Osteocyte (in vitro differentiated cells): ENCODE results near the gene SYCP2. TPM values are rescaled to one million over a fixed set of nuclear protein-coding genes. Genes with fewer than 3 reads are reported as not detected.
"Not testable (repeated sequence)": the region's sequence is repeated elsewhere in the genome, so short reads cannot be mapped to it uniquely, and the experiment has no call there.

Source experiments
- DNase-seq: peaks from one replicate; pipeline ENCODE4 v3.0.0; 2021; ENCODE audit warnings: mixed read lengths; ENCODE audit not compliant: unreplicated experiment; ENCODE audit errors: extremely low spot score
- H3K27ac Mint-ChIP-seq: one replicate; pipeline ENCODE4 v1.8.0; 2021; ENCODE audit warnings: mild to moderate bottlenecking, mixed read lengths; ENCODE audit not compliant: unreplicated experiment
- H3K27me3 Mint-ChIP-seq: one replicate; pipeline ENCODE4 v1.8.0; 2021; ENCODE audit warnings: mixed read lengths; ENCODE audit not compliant: unreplicated experiment
- H3K36me3 Mint-ChIP-seq: one replicate; pipeline ENCODE4 v1.8.0; 2021; ENCODE audit warnings: mixed read lengths; ENCODE audit not compliant: unreplicated experiment
- H3K4me1 Mint-ChIP-seq: one replicate; pipeline ENCODE4 v1.8.0; 2021; ENCODE audit warnings: mixed read lengths; ENCODE audit not compliant: unreplicated experiment
- H3K4me3 Mint-ChIP-seq: one replicate; pipeline ENCODE4 v1.8.0; 2021; ENCODE audit warnings: mild to moderate bottlenecking, moderate library complexity, mixed read lengths; ENCODE audit not compliant: unreplicated experiment
- H3K9me3 Mint-ChIP-seq: one replicate; pipeline ENCODE4 v1.8.0; 2021; ENCODE audit warnings: mixed read lengths; ENCODE audit not compliant: unreplicated experiment
- total RNA-seq: library from RNA; stranded (reverse); gene quantifications from 2 replicates; pipeline ENCODE4 v1.2.1, GENCODE V29; 2021
- TF ChIP-seq, protein P1 (sequence below): fragments of 200-600 bp; sonication (generic); IDR thresholded peaks from 2 replicates; pipeline ENCODE4 v1.5.0; 2021; ENCODE audit warnings: antibody characterized with exemption, mild to moderate bottlenecking, moderate library complexity

Gene SYCP2
- total RNA-seq, 1 donor from 2014 or later = 2.1 TPM

DNA sequence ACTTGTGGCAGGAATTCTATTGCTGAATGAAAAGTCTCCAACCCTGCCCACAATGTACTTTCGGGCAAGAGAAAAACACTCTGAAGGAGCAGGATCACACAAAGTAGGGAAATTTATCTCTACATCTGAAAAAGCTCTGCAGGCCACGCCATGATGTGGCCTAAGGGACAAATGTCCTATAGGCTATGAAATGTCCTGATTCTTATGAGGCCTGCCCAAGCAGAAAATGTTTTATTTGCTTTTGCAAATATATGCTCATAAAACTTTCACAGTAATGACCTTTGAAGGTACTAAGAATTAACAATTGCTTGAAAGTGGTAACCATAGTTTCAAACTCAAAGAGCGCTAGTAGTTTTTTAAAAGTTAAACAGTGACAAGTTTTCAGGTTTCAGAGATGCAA, 31.0 kb downstream of the SYCP2 start:
- Mint-ChIP-seq H3K36me3 (no peaks in the 10 kb centered on the region), H3K27ac (no peak overlapping the region), H3K27me3 (peaks cover 2% of the 10 kb centered on the region), H3K9me3 (no peaks in the 10 kb centered on the region), H3K4me1 (no peaks in the 10 kb centered on the region), H3K4me3 (no peak overlapping the region)
- TF ChIP-seq, protein P1, sequence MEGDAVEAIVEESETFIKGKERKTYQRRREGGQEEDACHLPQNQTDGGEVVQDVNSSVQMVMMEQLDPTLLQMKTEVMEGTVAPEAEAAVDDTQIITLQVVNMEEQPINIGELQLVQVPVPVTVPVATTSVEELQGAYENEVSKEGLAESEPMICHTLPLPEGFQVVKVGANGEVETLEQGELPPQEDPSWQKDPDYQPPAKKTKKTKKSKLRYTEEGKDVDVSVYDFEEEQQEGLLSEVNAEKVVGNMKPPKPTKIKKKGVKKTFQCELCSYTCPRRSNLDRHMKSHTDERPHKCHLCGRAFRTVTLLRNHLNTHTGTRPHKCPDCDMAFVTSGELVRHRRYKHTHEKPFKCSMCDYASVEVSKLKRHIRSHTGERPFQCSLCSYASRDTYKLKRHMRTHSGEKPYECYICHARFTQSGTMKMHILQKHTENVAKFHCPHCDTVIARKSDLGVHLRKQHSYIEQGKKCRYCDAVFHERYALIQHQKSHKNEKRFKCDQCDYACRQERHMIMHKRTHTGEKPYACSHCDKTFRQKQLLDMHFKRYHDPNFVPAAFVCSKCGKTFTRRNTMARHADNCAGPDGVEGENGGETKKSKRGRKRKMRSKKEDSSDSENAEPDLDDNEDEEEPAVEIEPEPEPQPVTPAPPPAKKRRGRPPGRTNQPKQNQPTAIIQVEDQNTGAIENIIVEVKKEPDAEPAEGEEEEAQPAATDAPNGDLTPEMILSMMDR = no peak
- DNase-seq = no peak

DNA sequence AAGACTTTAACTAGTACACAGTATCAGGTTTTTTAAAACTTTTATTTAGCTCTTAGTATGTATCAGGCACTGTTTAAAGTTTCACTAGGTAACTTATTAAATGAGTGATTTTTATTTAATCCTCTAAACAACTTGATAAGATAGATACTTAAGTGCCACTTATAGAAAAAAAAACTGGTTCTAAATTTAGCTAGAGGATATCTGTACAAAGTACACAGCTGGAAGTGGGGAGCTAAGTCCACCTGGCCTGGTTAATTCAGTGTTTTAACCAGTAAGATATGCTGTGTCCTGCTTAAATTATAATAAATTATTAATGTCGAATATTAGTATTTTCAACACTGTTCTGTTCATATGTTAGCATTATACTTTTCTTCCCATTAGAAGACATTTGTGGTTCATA, 37.5 kb downstream of the SYCP2 start:
- no peaks in the 10 kb centered on the region for H3K9me3 Mint-ChIP-seq
- no peaks in the 10 kb centered on the region for H3K4me1 Mint-ChIP-seq
- H3K4me3 Mint-ChIP-seq = no peak overlapping the region
- no peaks in the 10 kb centered on the region for H3K27me3 Mint-ChIP-seq
- DNase-seq = no peak
- no peaks in the 10 kb centered on the region for H3K36me3 Mint-ChIP-seq
- no peak overlapping the region for H3K27ac Mint-ChIP-seq
- TF ChIP-seq, protein P1 = no peak

DNA sequence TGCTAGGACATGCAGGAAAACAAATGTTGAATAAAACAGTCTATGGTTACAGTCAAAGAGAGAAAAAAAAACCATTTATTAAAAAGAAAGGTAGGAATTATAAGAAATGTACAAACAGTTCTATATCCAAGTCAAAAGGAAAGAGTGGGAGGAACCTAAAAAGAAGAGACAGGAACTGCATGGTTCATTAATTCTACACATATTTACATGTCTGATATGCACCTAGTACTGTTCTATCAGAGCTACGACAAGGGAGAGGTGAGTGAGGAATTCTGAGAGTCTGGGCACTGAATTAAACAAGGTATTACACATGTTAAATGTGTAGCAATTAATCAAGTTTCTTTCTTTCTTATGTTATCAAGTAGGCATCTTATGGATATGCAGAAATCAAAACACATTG, 41.9 kb downstream of the SYCP2 start:
- TF ChIP-seq, protein P1 = no peak
- H3K27ac Mint-ChIP-seq = no peak overlapping the region
- H3K27me3 Mint-ChIP-seq = no peaks in the 10 kb centered on the region
- H3K36me3 Mint-ChIP-seq = no peaks in the 10 kb centered on the region
- H3K4me3 Mint-ChIP-seq = no peak overlapping the region
- H3K4me1 Mint-ChIP-seq = no peaks in the 10 kb centered on the region
- H3K9me3 Mint-ChIP-seq = no peaks in the 10 kb centered on the region
- no peak for DNase-seq

GRCh38 chr20:59890035-59890434, 43.4 kb downstream of the SYCP2 start:
- H3K4me1 Mint-ChIP-seq, DNase-seq, H3K27ac Mint-ChIP-seq, H3K36me3 Mint-ChIP-seq, H3K27me3 Mint-ChIP-seq, H3K9me3 Mint-ChIP-seq, H3K4me3 Mint-ChIP-seq: not testable (repeated sequence)

DNA sequence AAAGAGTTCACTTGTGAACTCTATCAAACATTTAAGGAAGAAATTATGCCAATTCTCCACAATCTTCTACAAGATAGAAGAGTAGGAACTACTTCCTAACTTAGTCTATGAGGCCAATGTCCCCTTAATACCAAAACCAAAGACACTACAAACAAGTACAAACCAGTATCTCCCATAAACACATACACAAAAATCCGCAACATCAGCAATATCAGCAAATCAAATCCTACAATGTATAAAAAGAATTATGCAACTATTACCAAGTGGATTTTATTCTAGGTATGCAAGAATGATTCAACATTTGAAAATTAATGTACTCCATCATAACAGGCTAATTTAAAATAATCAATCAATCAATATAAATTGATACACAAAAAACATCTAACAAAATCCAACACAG, 45.4 kb downstream of the SYCP2 start:
- H3K27me3 Mint-ChIP-seq = no peaks in the 10 kb centered on the region
- H3K4me1 Mint-ChIP-seq = no peaks in the 10 kb centered on the region
- TF ChIP-seq, protein P1 = no peak
- DNase-seq = no peak
- H3K27ac Mint-ChIP-seq = no peak overlapping the region
- no peaks in the 10 kb centered on the region for H3K9me3 Mint-ChIP-seq
- no peak overlapping the region for H3K4me3 Mint-ChIP-seq
- H3K36me3 Mint-ChIP-seq = no peaks in the 10 kb centered on the region

DNA sequence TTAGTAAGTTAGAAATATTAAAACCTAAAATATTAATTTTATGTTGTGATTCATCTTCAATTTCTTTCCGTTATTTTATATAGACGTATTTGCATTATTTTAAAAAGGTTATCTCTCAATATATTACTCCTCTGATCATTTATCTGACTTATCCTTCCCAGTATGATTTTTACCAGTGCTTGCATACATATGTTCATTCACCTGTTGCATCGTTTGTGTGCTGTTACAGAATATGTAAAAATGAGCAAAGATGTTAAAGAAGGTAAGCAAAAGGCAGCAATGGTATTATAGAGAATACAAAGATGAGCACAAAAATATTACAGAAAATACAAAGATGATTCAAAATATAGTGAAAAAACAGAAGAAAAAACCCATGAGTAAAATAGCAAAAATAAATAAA, 48.9 kb downstream of the SYCP2 start:
- Mint-ChIP-seq H3K27me3 (no peaks in the 10 kb centered on the region), H3K4me3 (no peak overlapping the region), H3K36me3 (peaks cover 3% of the 10 kb centered on the region), H3K27ac (no peak overlapping the region), H3K9me3 (no peaks in the 10 kb centered on the region), H3K4me1 (no peaks in the 10 kb centered on the region)
- TF ChIP-seq, protein P1 = no peak
- DNase-seq = no peak
